SK-N-SH (cell line): Measurements from ENCODE around the gene ERICH6. TPM values are rescaled to one million over a fixed set of nuclear protein-coding genes. Genes with fewer than 3 reads are reported as not detected.

Source experiments
- CTCF ChIA-PET: fragments of 300-600, 350-600 bp; formaldehyde crosslinking; extraction: SDS; loops from one replicate; lab custom pipeline; 2021; lab: Yijun Ruan, JAX
- POLR2A ChIA-PET: fragments of 350-600 bp; sonication (Branson Sonifier 250); formaldehyde crosslinking; extraction: SDS; loops from one replicate; lab custom pipeline; 2020; ENCODE audit warnings: antibody characterized with exemption, inconsistent platforms; lab: Yijun Ruan, JAX
- DNase-seq: peaks from one replicate; pipeline ENCODE4 v3.0.0; 2012
- H2AFZ ChIP-seq: fragments of 200-600 bp; sonication (generic); 2 replicates; pipeline ENCODE4 v1.8.1; 2016; ENCODE audit warnings: antibody characterized with exemption, mild to moderate bottlenecking, low read depth
- H3F3A ChIP-seq: fragments of 200-600 bp; sonication (generic); replicated peaks from 2 replicates; pipeline ENCODE3; 2016; ENCODE audit warnings: antibody characterized with exemption, mild to moderate bottlenecking; ENCODE audit not compliant: insufficient read depth
- H3K27ac ChIP-seq, 2 experiments: fragments of 200-500 bp in 1 of 2; fragments of 200-600 bp in 1 of 2; sonication (Bioruptor generic) in 1 of 2; sonication (generic), shearing (Covaris generic) in 1 of 2; 2 replicates each; pipeline versions ENCODE4 v1.5.1 to v1.6.1; 2014 to 2016; ENCODE audit warnings: low read depth in 2 of 2, inconsistent platforms in 1 of 2, low read length in 1 of 2, mild to moderate bottlenecking in 1 of 2, mixed read lengths in 1 of 2
- H3K27me3 ChIP-seq: fragments of 200-600 bp; sonication (generic), shearing (Covaris generic); 2 replicates; pipeline ENCODE4 v1.6.1; 2016; ENCODE audit warnings: mixed run types; ENCODE audit not compliant: insufficient read depth
- H3K36me3 ChIP-seq, 2 experiments: fragments of 200-500 bp in 1 of 2; fragments of 200-600 bp in 1 of 2; sonication (Bioruptor generic) in 1 of 2; sonication (generic) in 1 of 2; replicated peaks in 1 of 2; 2 replicates each; pipeline versions ENCODE3 to v1.5.1; 2014 to 2016; ENCODE audit warnings: low read length in 1 of 2, mild to moderate bottlenecking in 1 of 2; ENCODE audit not compliant: insufficient read depth in 2 of 2, control insufficient read depth in 1 of 2
- H3K4me1 ChIP-seq, 2 experiments: fragments of 200-500 bp in 1 of 2; fragments of 200-600 bp in 1 of 2; sonication (Bioruptor generic) in 1 of 2; sonication (generic), shearing (Covaris generic) in 1 of 2; 2 replicates each; pipeline versions ENCODE4 v1.5.1 to v1.6.1; 2014 to 2016; ENCODE audit warnings: low read depth in 1 of 2, low read length in 1 of 2, mixed run types in 1 of 2; ENCODE audit not compliant: insufficient read depth in 2 of 2, control insufficient read depth in 1 of 2
- H3K4me2 ChIP-seq: fragments of 200-600 bp; sonication (generic), shearing (Covaris generic); 2 replicates; pipeline ENCODE4 v1.6.1; 2017; ENCODE audit warnings: mixed run types
- H3K4me3 ChIP-seq, 2 experiments: fragments of 200-500 bp in 1 of 2; fragments of 200-600 bp in 1 of 2; sonication (Bioruptor generic) in 1 of 2; sonication (generic), shearing (Covaris generic) in 1 of 2; 2 replicates each; pipeline versions ENCODE4 v1.5.1 to v1.8.1; 2014 to 2016; ENCODE audit warnings: low read depth in 2 of 2, inconsistent platforms in 1 of 2, low read length in 1 of 2, mild to moderate bottlenecking in 1 of 2, mixed read lengths in 1 of 2, moderate library complexity in 1 of 2
- H3K79me2 ChIP-seq: fragments of 200-600 bp; sonication (generic); 2 replicates; pipeline ENCODE4 v1.8.1; 2017; ENCODE audit warnings: mild to moderate bottlenecking; ENCODE audit not compliant: insufficient read depth
- H3K9ac ChIP-seq: fragments of 200-600 bp; sonication (generic); 2 replicates; pipeline ENCODE4 v1.6.1; 2017; ENCODE audit warnings: mixed run types
- H3K9me2 ChIP-seq: fragments of 200-600 bp; sonication (generic); 2 replicates; pipeline ENCODE4 v1.6.1; 2017; ENCODE audit warnings: mixed run types
- H3K9me3 ChIP-seq: fragments of 200-600 bp; sonication (generic); 2 replicates; pipeline ENCODE4 v1.6.1; 2017; ENCODE audit warnings: mixed run types, mild to moderate bottlenecking, moderate library complexity
- H4K20me1 ChIP-seq: fragments of 200-600 bp; sonication (generic); 2 replicates; pipeline ENCODE4 v1.6.1; 2017; ENCODE audit warnings: mild to moderate bottlenecking, mixed run types; ENCODE audit not compliant: insufficient read depth
- EZH2phosphoT487 ChIP-seq: fragments of 200-600 bp; sonication (generic); IDR thresholded peaks from 2 replicates; pipeline ENCODE4 v1.6.1; 2017; ENCODE audit warnings: low read depth, mixed run types, mild to moderate bottlenecking, antibody characterized with exemption, moderate library complexity, borderline replicate concordance
- FOXM1 ChIP-seq: IDR thresholded peaks from 2 replicates; pipeline ENCODE4 v1.4.0; 2012; ENCODE audit warnings: low read depth, mild to moderate bottlenecking
- GABPA ChIP-seq: IDR thresholded peaks from 2 replicates; pipeline ENCODE4 v1.4.0; 2012; ENCODE audit warnings: low read depth, mild to moderate bottlenecking
- GATA2 ChIP-seq: sonication (generic); formaldehyde crosslinking; IDR thresholded peaks from 2 replicates; pipeline ENCODE4 v1.5.0; 2020; ENCODE audit warnings: mild to moderate bottlenecking, missing genetic modification reagents
- MEF2A ChIP-seq: IDR thresholded peaks from 2 replicates; pipeline ENCODE4 v1.4.0; 2012; ENCODE audit warnings: low read depth, borderline replicate concordance
- NRF1 ChIP-seq: IDR thresholded peaks from 2 replicates; pipeline ENCODE4 v1.6.1; 2012; ENCODE audit warnings: low read depth, mild to moderate bottlenecking, low read length
- POLR2AphosphoS5 ChIP-seq: IDR thresholded peaks from 2 replicates; pipeline ENCODE4 v1.6.1; 2012; ENCODE audit warnings: low read depth, low read length
- RAD21 ChIP-seq: IDR thresholded peaks from 2 replicates; pipeline ENCODE4 v1.6.1; 2012; ENCODE audit warnings: mild to moderate bottlenecking, low read length
- RFX5 ChIP-seq: IDR thresholded peaks from 2 replicates; pipeline ENCODE4 v1.6.1; 2012; ENCODE audit warnings: mild to moderate bottlenecking, improper control_type of control experiment, low read length
- SMC3 ChIP-seq: IDR thresholded peaks from 2 replicates; pipeline ENCODE4 v1.6.1; 2012; ENCODE audit warnings: low read depth, low read length, improper control_type of control experiment
- TAF1 ChIP-seq: IDR thresholded peaks from 2 replicates; pipeline ENCODE4 v1.6.1; 2012; ENCODE audit warnings: low read depth, mild to moderate bottlenecking, low read length, moderate library complexity, borderline replicate concordance
- WGBS: methylation state at CpG from one replicate; pipeline ENCODE4 v1.1.6; 2017; ENCODE audit warnings: low lambda C conversion rate; 5-methylcytosine and 5-hydroxymethylcytosine counted together
- polyA plus RNA-seq, 3 experiments: library from polyadenylated mRNA; depleted of rRNA; stranded (reverse); fragments of >200 nt; gene quantifications; 2 replicates each; pipeline ENCODE4 v1.2.3, GENCODE V29; 2012
- TF ChIP-seq, protein P1 (sequence below): IDR thresholded peaks from 2 replicates; pipeline ENCODE4; 2012
- TF ChIP-seq, protein P2 (sequence below): IDR thresholded peaks from 2 replicates; pipeline ENCODE4 v1.6.1; 2012; ENCODE audit warnings: mild to moderate bottlenecking, low read depth, low read length, moderate library complexity
- TF ChIP-seq, protein P3 (sequence below): fragments of 200-600 bp; sonication (generic); IDR thresholded peaks from 2 replicates; pipeline ENCODE4 v1.6.1; 2017; ENCODE audit warnings: antibody characterized with exemption, mild to moderate bottlenecking, moderate library complexity

The ERICH6 gene
- polyA plus RNA-seq, 1 of the 3 experiments (the other 2 are of a cell fraction): 0.08 TPM

DNA sequence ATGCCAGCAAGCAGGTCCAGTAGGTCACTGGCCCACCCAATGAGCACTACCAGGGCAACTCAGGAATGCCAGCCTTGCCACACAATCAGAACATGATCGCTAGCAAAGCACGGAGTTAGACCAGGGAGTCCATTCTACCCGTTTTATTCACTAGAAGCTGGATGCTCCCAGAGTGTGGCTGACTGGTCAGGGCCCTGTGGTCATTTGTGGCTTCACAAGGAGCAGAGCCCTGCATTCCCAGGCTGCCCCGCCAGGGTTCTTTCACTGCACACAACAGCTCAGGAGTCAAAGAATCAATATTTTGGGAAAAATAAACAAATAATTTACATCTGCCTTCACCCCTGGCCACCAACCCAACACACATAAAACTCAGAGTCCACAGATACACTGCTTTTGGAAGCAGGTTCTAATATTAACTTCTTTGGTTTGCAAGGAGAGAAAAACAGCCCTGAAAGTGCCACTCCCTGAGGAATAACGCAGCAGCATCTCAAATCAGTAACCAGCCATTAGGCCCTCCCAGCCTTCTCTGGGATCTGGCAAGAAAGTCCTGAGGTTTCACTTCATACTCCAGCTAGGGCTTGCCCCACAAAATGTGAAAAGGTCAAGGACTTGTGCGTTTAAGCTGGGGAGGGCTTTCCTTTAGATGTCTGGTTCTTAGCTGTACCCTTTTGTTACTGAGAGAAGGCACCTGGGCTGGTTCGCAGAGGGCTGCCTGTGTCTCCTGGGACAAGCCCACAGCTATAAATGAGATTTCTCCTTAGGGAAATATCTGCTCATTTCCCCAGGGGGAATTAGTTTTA, 43.3 kb upstream of the ERICH6 start:
- 100% methylated on average over 2 of the region's 7 CpGs for WGBS
- Histone ChIP-seq H3K9me2 (no peaks in the 10 kb centered on the region), H3K4me2 (no peak overlapping the region), H3K9ac (no peak overlapping the region), H4K20me1 (peaks cover 45% of the 10 kb centered on the region), H2AFZ (no peak overlapping the region), H3K4me3 (no peak overlapping the region), H3K79me2 (peaks cover 93% of the 10 kb centered on the region), H3K4me1 (peaks cover 2 to 40% of the 10 kb centered on the region in 2 experiments; a peak in 2 of 4 replicates), H3K9me3 (no peaks in the 10 kb centered on the region), H3K27me3 (no peaks in the 10 kb centered on the region), H3K36me3 (peaks cover 5% of the 10 kb centered on the region in 2 experiments), H3K27ac (no peak overlapping the region), H3F3A (no peaks in the 10 kb centered on the region)
- ChIA-PET CTCF (interaction anchor here (1.0 to 2.9 kb wide), 2 partner anchors 8 to 25 kb away, joined by 3 to 11 read pairs; no protein-coding TSS in a partner anchor), POLR2A (no interaction called here)
- no peak for TF ChIP-seq TAF1
- TF ChIP-seq, protein P1, sequence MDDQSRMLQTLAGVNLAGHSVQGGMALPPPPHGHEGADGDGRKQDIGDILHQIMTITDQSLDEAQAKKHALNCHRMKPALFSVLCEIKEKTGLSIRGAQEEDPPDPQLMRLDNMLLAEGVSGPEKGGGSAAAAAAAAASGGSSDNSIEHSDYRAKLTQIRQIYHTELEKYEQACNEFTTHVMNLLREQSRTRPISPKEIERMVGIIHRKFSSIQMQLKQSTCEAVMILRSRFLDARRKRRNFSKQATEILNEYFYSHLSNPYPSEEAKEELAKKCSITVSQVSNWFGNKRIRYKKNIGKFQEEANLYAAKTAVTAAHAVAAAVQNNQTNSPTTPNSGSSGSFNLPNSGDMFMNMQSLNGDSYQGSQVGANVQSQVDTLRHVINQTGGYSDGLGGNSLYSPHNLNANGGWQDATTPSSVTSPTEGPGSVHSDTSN: no peak
- no peak for TF ChIP-seq GABPA
- TF ChIP-seq RFX5: no peak
- no peak for TF ChIP-seq POLR2AphosphoS5
- TF ChIP-seq NRF1: no peak
- TF ChIP-seq SMC3: no peak
- TF ChIP-seq FOXM1: no peak
- TF ChIP-seq, protein P2, sequence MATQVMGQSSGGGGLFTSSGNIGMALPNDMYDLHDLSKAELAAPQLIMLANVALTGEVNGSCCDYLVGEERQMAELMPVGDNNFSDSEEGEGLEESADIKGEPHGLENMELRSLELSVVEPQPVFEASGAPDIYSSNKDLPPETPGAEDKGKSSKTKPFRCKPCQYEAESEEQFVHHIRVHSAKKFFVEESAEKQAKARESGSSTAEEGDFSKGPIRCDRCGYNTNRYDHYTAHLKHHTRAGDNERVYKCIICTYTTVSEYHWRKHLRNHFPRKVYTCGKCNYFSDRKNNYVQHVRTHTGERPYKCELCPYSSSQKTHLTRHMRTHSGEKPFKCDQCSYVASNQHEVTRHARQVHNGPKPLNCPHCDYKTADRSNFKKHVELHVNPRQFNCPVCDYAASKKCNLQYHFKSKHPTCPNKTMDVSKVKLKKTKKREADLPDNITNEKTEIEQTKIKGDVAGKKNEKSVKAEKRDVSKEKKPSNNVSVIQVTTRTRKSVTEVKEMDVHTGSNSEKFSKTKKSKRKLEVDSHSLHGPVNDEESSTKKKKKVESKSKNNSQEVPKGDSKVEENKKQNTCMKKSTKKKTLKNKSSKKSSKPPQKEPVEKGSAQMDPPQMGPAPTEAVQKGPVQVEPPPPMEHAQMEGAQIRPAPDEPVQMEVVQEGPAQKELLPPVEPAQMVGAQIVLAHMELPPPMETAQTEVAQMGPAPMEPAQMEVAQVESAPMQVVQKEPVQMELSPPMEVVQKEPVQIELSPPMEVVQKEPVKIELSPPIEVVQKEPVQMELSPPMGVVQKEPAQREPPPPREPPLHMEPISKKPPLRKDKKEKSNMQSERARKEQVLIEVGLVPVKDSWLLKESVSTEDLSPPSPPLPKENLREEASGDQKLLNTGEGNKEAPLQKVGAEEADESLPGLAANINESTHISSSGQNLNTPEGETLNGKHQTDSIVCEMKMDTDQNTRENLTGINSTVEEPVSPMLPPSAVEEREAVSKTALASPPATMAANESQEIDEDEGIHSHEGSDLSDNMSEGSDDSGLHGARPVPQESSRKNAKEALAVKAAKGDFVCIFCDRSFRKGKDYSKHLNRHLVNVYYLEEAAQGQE: no peak
- TF ChIP-seq MEF2A: no peak
- TF ChIP-seq EZH2phosphoT487: no peak
- no peak for DNase-seq

DNA sequence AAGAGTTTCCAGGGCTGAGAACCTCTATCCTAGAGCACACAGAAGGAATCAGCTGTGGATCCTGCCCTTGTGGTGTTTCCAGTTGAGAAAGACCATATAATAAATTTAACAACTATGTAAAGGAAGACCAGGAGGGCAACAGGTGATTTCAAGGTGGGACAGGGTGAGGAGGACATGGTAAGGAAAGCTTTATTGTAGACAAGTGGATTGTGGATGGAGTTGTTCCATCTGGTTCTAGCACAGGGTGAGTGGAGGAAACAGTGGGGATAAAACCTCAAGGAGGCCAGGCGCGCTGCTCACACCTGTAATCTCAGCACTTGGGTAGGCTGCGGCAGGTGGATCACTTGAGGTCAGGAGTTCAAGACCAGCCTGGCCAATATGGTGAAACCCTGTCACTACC, 42.1 kb upstream of the ERICH6 start:
- Histone ChIP-seq H3K4me3 (no peak overlapping the region), H3K4me2 (no peak overlapping the region), H3K4me1 (peaks cover 2 to 45% of the 10 kb centered on the region in 2 experiments; a peak in 2 of 4 replicates), H3K9me3 (no peaks in the 10 kb centered on the region), H3K9ac (no peak overlapping the region), H3K27ac (no peak overlapping the region), H3F3A (no peaks in the 10 kb centered on the region), H3K36me3 (peaks cover 9 to 15% of the 10 kb centered on the region in 2 experiments), H3K9me2 (no peaks in the 10 kb centered on the region)
- POLR2A ChIA-PET: no interaction called here
- WGBS: 100% methylated on average over 3 of the region's 3 CpGs
- CTCF ChIA-PET: interaction anchor here (1.0 to 2.9 kb wide), 2 partner anchors 9 to 24 kb away, joined by 3 to 11 read pairs; no protein-coding TSS in a partner anchor
- TF ChIP-seq POLR2AphosphoS5 (no peak), GATA2 (CRISPR knock-in tag) (no peak), RAD21 (no peak)
- TF ChIP-seq, protein P3, sequence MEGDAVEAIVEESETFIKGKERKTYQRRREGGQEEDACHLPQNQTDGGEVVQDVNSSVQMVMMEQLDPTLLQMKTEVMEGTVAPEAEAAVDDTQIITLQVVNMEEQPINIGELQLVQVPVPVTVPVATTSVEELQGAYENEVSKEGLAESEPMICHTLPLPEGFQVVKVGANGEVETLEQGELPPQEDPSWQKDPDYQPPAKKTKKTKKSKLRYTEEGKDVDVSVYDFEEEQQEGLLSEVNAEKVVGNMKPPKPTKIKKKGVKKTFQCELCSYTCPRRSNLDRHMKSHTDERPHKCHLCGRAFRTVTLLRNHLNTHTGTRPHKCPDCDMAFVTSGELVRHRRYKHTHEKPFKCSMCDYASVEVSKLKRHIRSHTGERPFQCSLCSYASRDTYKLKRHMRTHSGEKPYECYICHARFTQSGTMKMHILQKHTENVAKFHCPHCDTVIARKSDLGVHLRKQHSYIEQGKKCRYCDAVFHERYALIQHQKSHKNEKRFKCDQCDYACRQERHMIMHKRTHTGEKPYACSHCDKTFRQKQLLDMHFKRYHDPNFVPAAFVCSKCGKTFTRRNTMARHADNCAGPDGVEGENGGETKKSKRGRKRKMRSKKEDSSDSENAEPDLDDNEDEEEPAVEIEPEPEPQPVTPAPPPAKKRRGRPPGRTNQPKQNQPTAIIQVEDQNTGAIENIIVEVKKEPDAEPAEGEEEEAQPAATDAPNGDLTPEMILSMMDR: no peak
- TF ChIP-seq, all 33 proteins: peak for 0
- peaks cover 45% of the 10 kb centered on the region for H4K20me1 ChIP-seq
- H3K27me3 ChIP-seq: no peaks in the 10 kb centered on the region
- H3K79me2 ChIP-seq: peaks cover 89% of the 10 kb centered on the region
- no peak for DNase-seq
- no peak overlapping the region for H2AFZ ChIP-seq
